Gastrocnemius medialis (tissue), 4 donors: ENCODE data around the gene FRAT1.

Experiments used
- CTCF ChIP-seq, 5 experiments: fragments of 450-650 bp in 3 of 5; fragments of 200-600 bp in 2 of 5; sonication (generic) in 2 of 5; IDR thresholded peaks in 4 of 5; conservative IDR thresholded peaks in 1 of 5; 1 replicate in 4 of 5; 2 replicates in 1 of 5; pipeline ENCODE4 v1.5.1; 2016 to 2019; ENCODE audit warnings: antibody characterized with exemption in 5 of 5, mild to moderate bottlenecking in 3 of 5, moderate library complexity in 3 of 5
- POLR2A ChIP-seq, 2 donors: fragments of 450-650 bp; IDR thresholded peaks; one replicate each; pipeline ENCODE4 v1.6.1; 2017; ENCODE audit warnings: antibody characterized with exemption in 2 of 2, mild to moderate bottlenecking in 2 of 2, moderate library complexity in 2 of 2

DNA sequence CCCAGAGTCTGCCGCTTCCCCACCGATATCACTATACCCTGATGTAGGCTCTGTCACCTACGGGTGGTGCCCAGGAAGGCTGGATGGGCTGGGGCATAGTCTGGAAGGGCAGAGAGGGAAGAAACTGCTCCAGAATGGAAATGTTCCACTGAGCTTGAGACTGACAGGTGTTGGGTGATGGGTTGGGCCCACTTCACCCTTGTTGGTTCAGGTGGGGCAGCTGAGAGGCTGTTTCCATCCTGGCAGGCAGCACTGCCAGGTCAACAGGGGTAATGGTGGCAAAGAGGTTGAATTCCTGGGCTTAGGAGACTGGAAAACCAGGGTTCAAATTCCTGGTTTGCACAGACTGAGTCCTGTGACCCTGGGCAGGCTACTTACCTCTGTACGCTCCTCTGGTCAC lies 44.0 kb downstream of the FRAT1 start:
- TF ChIP-seq POLR2A (IDR thresholded peaks at IDR 0.05) (no peak), CTCF (IDR thresholded peaks at IDR 0.05 in 4 of 5, conservative IDR thresholded peaks at IDR 0.05 in 1 of 5) (no peak)
